MM.1S (cell line): Measurements from ENCODE around the gene CHSY1.

Source experiments
- EZH2 ChIP-seq: fragments of 300-600 bp; sonication (generic); optimal IDR thresholded peaks from 2 replicates; pipeline ENCODE3; 2017; ENCODE audit warnings: low read depth, mild to moderate bottlenecking, antibody characterized with exemption, low read length, mixed read lengths
- EZH2phosphoT487 ChIP-seq: fragments of 300-600 bp; sonication (generic); IDR thresholded peaks from 2 replicates; pipeline ENCODE4 v1.6.1; 2018; ENCODE audit warnings: antibody characterized with exemption, low read length
- TF ChIP-seq, protein P1 (sequence below): fragments of 300-600 bp; sonication (generic); IDR thresholded peaks from 2 replicates; pipeline ENCODE4 v1.5.1; 2016; ENCODE audit warnings: antibody characterized with exemption, low read length, mixed read lengths

DNA sequence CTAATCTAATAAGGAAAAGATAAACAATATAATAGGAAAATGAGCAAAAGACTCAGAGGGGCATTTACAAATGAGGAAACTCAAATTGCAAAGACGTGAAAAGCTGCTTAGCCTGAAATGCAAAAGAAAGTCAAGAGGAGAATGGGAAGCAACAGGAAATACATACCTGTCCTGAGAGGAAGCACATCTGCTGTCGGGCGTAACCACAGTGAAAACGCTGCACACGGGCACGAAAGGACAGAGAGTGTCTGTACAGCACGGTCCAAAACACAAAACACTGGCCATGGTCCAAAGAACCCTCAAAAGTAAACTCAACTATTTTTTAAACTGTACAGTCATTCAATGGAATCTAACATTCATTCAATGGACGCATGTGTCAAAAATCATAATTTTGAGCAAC is 100.6 kb downstream of the CHSY1 start:
- TF ChIP-seq, protein P1, sequence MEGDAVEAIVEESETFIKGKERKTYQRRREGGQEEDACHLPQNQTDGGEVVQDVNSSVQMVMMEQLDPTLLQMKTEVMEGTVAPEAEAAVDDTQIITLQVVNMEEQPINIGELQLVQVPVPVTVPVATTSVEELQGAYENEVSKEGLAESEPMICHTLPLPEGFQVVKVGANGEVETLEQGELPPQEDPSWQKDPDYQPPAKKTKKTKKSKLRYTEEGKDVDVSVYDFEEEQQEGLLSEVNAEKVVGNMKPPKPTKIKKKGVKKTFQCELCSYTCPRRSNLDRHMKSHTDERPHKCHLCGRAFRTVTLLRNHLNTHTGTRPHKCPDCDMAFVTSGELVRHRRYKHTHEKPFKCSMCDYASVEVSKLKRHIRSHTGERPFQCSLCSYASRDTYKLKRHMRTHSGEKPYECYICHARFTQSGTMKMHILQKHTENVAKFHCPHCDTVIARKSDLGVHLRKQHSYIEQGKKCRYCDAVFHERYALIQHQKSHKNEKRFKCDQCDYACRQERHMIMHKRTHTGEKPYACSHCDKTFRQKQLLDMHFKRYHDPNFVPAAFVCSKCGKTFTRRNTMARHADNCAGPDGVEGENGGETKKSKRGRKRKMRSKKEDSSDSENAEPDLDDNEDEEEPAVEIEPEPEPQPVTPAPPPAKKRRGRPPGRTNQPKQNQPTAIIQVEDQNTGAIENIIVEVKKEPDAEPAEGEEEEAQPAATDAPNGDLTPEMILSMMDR = no peak
- TF ChIP-seq EZH2phosphoT487 (no peak), EZH2 (no peak)
